ENCODE data around the gene ANKRD16. TPM values are rescaled to one million over a fixed set of nuclear protein-coding genes. Genes with fewer than 3 reads are reported as not detected.

Gene ANKRD16
- total and polyA plus RNA-seq, 2 of the 8 experiments (the other 6 are each of a cell fraction or from before 2014, with no cell fraction given): 8.2 to 12.7 TPM

- H4K91ac ChIP-seq (replicated peaks; ENCODE audit: insufficient read length, low read length): no peak overlapping the region
These were observed 71.7 kb downstream of the ANKRD16 start for GRCh38 chr10:5818048-5818331.

More at GRCh38 chr10:5818048-5818331, 71.7 kb downstream of the ANKRD16 start:
- H3K4ac ChIP-seq (replicated peaks; ENCODE audit: insufficient read length, low read depth, low read length): no peak overlapping the region
- no peak overlapping the region for H2AK5ac ChIP-seq (ENCODE audit: low read depth, low read length)
- no peaks in the 10 kb centered on the region for H3K27me3 ChIP-seq (replicated peaks in 1 of 4; ENCODE audit: control insufficient read depth in 3 of 4, extremely low read depth in 1 of 4, insufficient read depth in 3 of 4, low read length in 3 of 4)
- TF ChIP-seq TEAD4 (IDR thresholded peaks at IDR 0.05; ENCODE audit: low read depth, low read length) (no peak), ZNF274 (IDR thresholded peaks at IDR 0.05; ENCODE audit: borderline replicate concordance, extremely low read depth, low read length) (no peak), RAD21 (IDR thresholded peaks at IDR 0.05 in 1 of 2, conservative IDR thresholded peaks at IDR 0.05 in 1 of 2; ENCODE audit: low read depth in 2 of 2, low read length in 2 of 2) (no peak), EGR1 (IDR thresholded peaks at IDR 0.05; ENCODE audit: borderline replicate concordance, low read depth, low read length) (no peak), EP300 (IDR thresholded peaks at IDR 0.05; ENCODE audit: borderline replicate concordance in 1 of 2, low read depth in 2 of 2, low read length in 2 of 2) (no peak), ATF2 (IDR thresholded peaks at IDR 0.05; ENCODE audit: low read length) (no peak), EZH2 (IDR thresholded peaks at IDR 0.05; ENCODE audit: low read depth, low read length, severe bottlenecking) (no peak)
- H3K9ac ChIP-seq (replicated peaks in 1 of 4; ENCODE audit: extremely low read depth in 1 of 4, low read depth in 3 of 4, low read length in 3 of 4): no peak overlapping the region
- H3K27ac ChIP-seq (ENCODE audit: low read depth, low read length): no peak overlapping the region
- H3K79me1 ChIP-seq (ENCODE audit: low read depth, low read length): no peaks in the 10 kb centered on the region
- H3K56ac ChIP-seq (replicated peaks; ENCODE audit: insufficient read length, low read depth, low read length): no peak overlapping the region
- H3K4me1 ChIP-seq (replicated peaks in 1 of 4; ENCODE audit: control insufficient read depth in 3 of 4, insufficient read depth in 4 of 4, low read length in 3 of 4): peaks cover 0 to 3% (median 0%) of the 10 kb centered on the region in 4 experiments; a peak in 1 of 7 replicates
- peaks cover 0 to 13% of the 10 kb centered on the region in 2 experiments; a peak in 3 of 4 replicates for H3K79me2 ChIP-seq (ENCODE audit: control insufficient read depth in 1 of 2, insufficient read depth in 2 of 2, low read length in 2 of 2)
- H3K23me2 ChIP-seq (ENCODE audit: low read depth, low read length): peaks cover 4% of the 10 kb centered on the region
- no peak overlapping the region for H2BK12ac ChIP-seq (ENCODE audit: low read depth, low read length)
- no peak overlapping the region for H2BK15ac ChIP-seq (ENCODE audit: low read length)
- H3K36me3 ChIP-seq (ENCODE audit: control insufficient read depth in 2 of 4, insufficient read depth in 4 of 4, low read length in 3 of 4): no peaks in the 10 kb centered on the region
- no peak overlapping the region for H3K23ac ChIP-seq (ENCODE audit: insufficient read length)
- no peak overlapping the region for H4K8ac ChIP-seq (ENCODE audit: extremely low read depth, insufficient read depth, low read length)
- DNase-seq (ENCODE audit: low read depth in 1 of 2, low spot score in 2 of 2) (no peak), FAIRE-seq (no peak)
- no peaks in the 10 kb centered on the region for H3K9me3 ChIP-seq (ENCODE audit: insufficient read depth in 2 of 2, low read depth in 1 of 2, low read length in 1 of 2)
- no peak overlapping the region for H3K4me2 ChIP-seq (ENCODE audit: insufficient read depth in 1 of 2, low read depth in 2 of 2, low read length in 2 of 2)
- H4K20me1 ChIP-seq (replicated peaks in 1 of 2; ENCODE audit: control insufficient read depth in 1 of 2, insufficient read depth in 2 of 2, low read length in 2 of 2): peaks cover 0 to 2% of the 10 kb centered on the region in 2 experiments
- H3K18ac ChIP-seq (ENCODE audit: extremely low read depth, low read length): no peak overlapping the region
- no peak overlapping the region for H2BK20ac ChIP-seq (ENCODE audit: low read length)
- H4K5ac ChIP-seq (ENCODE audit: insufficient read length, low read depth, low read length): no peak overlapping the region
- POLR2A ChIA-PET (ENCODE audit: partially characterized antibody): interaction anchor here (1.7 to 1.8 kb wide), 2 partner anchors 11 to 13 kb away, joined by 4 to 6 read pairs; no protein-coding TSS in a partner anchor
- no peak overlapping the region for H3K14ac ChIP-seq (ENCODE audit: insufficient read length)
- H2BK5ac ChIP-seq (ENCODE audit: low read depth, low read length): no peak overlapping the region
- H2AFZ ChIP-seq (ENCODE audit: low read length): no peak overlapping the region
- H3K4me3 ChIP-seq (ENCODE audit: extremely low read depth in 1 of 4, insufficient read depth in 2 of 4, low read depth in 3 of 4, low read length in 4 of 4): no peak overlapping the region
- CTCF ChIA-PET (ENCODE audit: partially characterized antibody): interaction anchor here (0.9 kb wide), 1 partner anchor 54 kb away, joined by 3 read pairs; no protein-coding TSS in a partner anchor
- WGBS, 2 experiments (ENCODE audit: extremely low coverage in 1 of 2, insufficient coverage in 1 of 2, insufficient read length in 1 of 2, insufficient replicate concordance in 2 of 2, low coverage in 1 of 2, low lambda C conversion rate in 2 of 2, missing lambda C conversion rate in 1 of 2): 96% methylated on average over 2 of the region's 2 CpGs; no CpG with 5 or more reads in 1 of the 2 experiments
- no peak overlapping the region for H2BK120ac ChIP-seq (replicated peaks; ENCODE audit: low read depth, low read length)
